HepG2 (cell line): ENCODE results near the gene RPS19BP1.

ENCODE experiments used
- CREM ChIP-seq, 2 experiments: sonication (generic) in 1 of 2; formaldehyde crosslinking in 1 of 2; IDR thresholded peaks; 2 replicates each; pipeline versions ENCODE4 v1.4.0 to v1.6.1; 2016 to 2020; ENCODE audit warnings: antibody characterized with exemption in 1 of 2, mild to moderate bottlenecking in 1 of 2, missing genetic modification reagents in 1 of 2
- CTCF ChIP-seq: sonication (generic); formaldehyde crosslinking; IDR thresholded peaks from 2 replicates; pipeline ENCODE4 v1.5.0; 2020; ENCODE audit warnings: mild to moderate bottlenecking, missing genetic modification reagents, moderate library complexity
- HDAC2 ChIP-seq: sonication (generic); formaldehyde crosslinking; IDR thresholded peaks from 2 replicates; pipeline ENCODE4 v1.4.0; 2020; ENCODE audit warnings: missing genetic modification reagents
- HOXD1 ChIP-seq: sonication (generic); formaldehyde crosslinking; IDR thresholded peaks from 2 replicates; pipeline ENCODE4 v1.5.0; 2020; ENCODE audit warnings: missing genetic modification reagents
- NCOR1 ChIP-seq: fragments of 200-600 bp; sonication (generic); IDR thresholded peaks from 2 replicates; pipeline ENCODE4 v1.7.0; 2017; ENCODE audit warnings: antibody characterized with exemption, low read length, borderline replicate concordance
- POLR2A ChIP-seq, 2 experiments: IDR thresholded peaks; 2 replicates each; pipeline ENCODE4 v1.6.1; 2011; ENCODE audit warnings: low read depth in 2 of 2, low read length in 2 of 2, mild to moderate bottlenecking in 1 of 2, moderate library complexity in 1 of 2; ENCODE audit not compliant: insufficient read depth in 1 of 2
- SRSF9 ChIP-seq: fragments of 200-400 bp; formaldehyde crosslinking; IDR thresholded peaks from 2 replicates; pipeline ENCODE4 v1.6.1; 2018; ENCODE audit warnings: borderline replicate concordance, mild to moderate bottlenecking, low read depth, low read length; ENCODE audit not compliant: insufficient read depth, poor library complexity, severe bottlenecking
- THAP7 ChIP-seq: sonication (generic); formaldehyde crosslinking; IDR thresholded peaks from 2 replicates; pipeline ENCODE4 v1.8.1; 2023; ENCODE audit warnings: mild to moderate bottlenecking, missing genetic modification reagents
- ZNF660 ChIP-seq: sonication (generic); formaldehyde crosslinking; IDR thresholded peaks from 2 replicates; pipeline ENCODE4 v1.5.1; 2020; ENCODE audit warnings: mild to moderate bottlenecking, low read depth, missing genetic modification reagents, borderline replicate concordance

GRCh38 chr22:39525658-39525975 lies 6.9 kb downstream of the RPS19BP1 start:
- TF ChIP-seq ZNF660 (CRISPR knock-in tag), result no peak
- TF ChIP-seq NCOR1, result no peak
- TF ChIP-seq CREM (IDR thresholded peaks at IDR 0.05), result no peak
- no peak for TF ChIP-seq CREM (CRISPR knock-in tag; IDR thresholded peaks at IDR 0.05)
- no peak for TF ChIP-seq HOXD1 (CRISPR knock-in tag)
- TF ChIP-seq SRSF9, result no peak
- no peak for TF ChIP-seq HDAC2 (CRISPR knock-in tag)
- no peak for TF ChIP-seq CTCF (CRISPR knock-in tag)
- no peak for TF ChIP-seq THAP7 (CRISPR knock-in tag)
- TF ChIP-seq POLR2A (IDR thresholded peaks at IDR 0.05; ENCODE audit: insufficient read depth in 1 of 2, low read depth in 2 of 2, low read length in 2 of 2), result no peak; a peak in 1 of 4 replicates
